Activated CD8-positive, alpha-beta T cell treated with anti-CD3 and anti-CD28 coated beads for 36 hours (primary cell): ENCODE data around the gene SLC39A5. TPM values are rescaled to one million over a fixed set of nuclear protein-coding genes. Genes with fewer than 3 reads are reported as not detected.
"Not testable (repeated sequence)": the region's sequence is repeated elsewhere in the genome, so short reads cannot be mapped to it uniquely, and the experiment has no call there.

Experiments
- ATAC-seq: fragments of 200-7000 bp; cut with Tn5 transposase; one replicate; pipeline ENCODE4 v1.10.0; 2021; ENCODE audit warnings: mild to moderate bottlenecking, moderate library complexity
- CTCF ChIA-PET: fragments of 350-600 bp; sonication (Branson Sonifier 250); formaldehyde crosslinking; loops from one replicate; lab custom pipeline; 2021; ENCODE audit warnings: antibody characterized with exemption; lab: Charles Lee
- POLR2A ChIA-PET: fragments of 350-600 bp; sonication (Branson Sonifier 250); formaldehyde crosslinking; loops from one replicate; lab custom pipeline; 2021; ENCODE audit warnings: antibody characterized with exemption; lab: Charles Lee
- DNase-seq: peaks from one replicate; pipeline ENCODE4 v3.0.0-alpha.2; 2020
- H3K27ac Mint-ChIP-seq: one replicate; pipeline ENCODE4 v1.8.0; 2021; ENCODE audit warnings: mild to moderate bottlenecking, mixed read lengths
- H3K27me3 Mint-ChIP-seq: one replicate; pipeline ENCODE4 v1.8.0; 2021; ENCODE audit warnings: mixed read lengths
- H3K36me3 Mint-ChIP-seq: one replicate; pipeline ENCODE4 v1.8.0; 2021; ENCODE audit warnings: low read depth, mixed read lengths
- H3K4me1 Mint-ChIP-seq: one replicate; pipeline ENCODE4 v1.8.0; 2021; ENCODE audit warnings: low read depth, mixed read lengths
- H3K4me3 Mint-ChIP-seq: one replicate; pipeline ENCODE4 v1.8.0; 2021; ENCODE audit warnings: mild to moderate bottlenecking, moderate library complexity, mixed read lengths
- H3K9me3 Mint-ChIP-seq: one replicate; pipeline ENCODE4 v1.8.0; 2021; ENCODE audit warnings: mixed read lengths
- CTCF ChIP-seq: fragments of 200-600 bp; IDR thresholded peaks from one replicate; pipeline ENCODE4 v1.8.0; 2022; ENCODE audit warnings: antibody characterized with exemption, mild to moderate bottlenecking
- intact Hi-C: fragments of 100-400 bp; cut with micrococcal nuclease; formaldehyde crosslinking; loops from one replicate; pipeline ENCODE4 v1.10.0; 2022
- total RNA-seq, 2 experiments: library from RNA; stranded (reverse); gene quantifications; one replicate each; pipeline ENCODE4 v1.2.3, GENCODE V29; 2021

The SLC39A5 gene
- total RNA-seq, 2 experiments from 2014 or later: 0.41 to 0.54 TPM

GRCh38 chr12:56280849-56281248 lies 51.0 kb downstream of the SLC39A5 start:
- ChIA-PET POLR2A (interaction anchor here (1.0 to 1.3 kb wide), 2 partner anchors 8 to 12 kb away, joined by 3 to 4 read pairs; no protein-coding TSS in a partner anchor), CTCF (no interaction called here)
- no peak for TF ChIP-seq CTCF
- DNase-seq (no peak), ATAC-seq (no peak)
- intact Hi-C loops: no loop called here
- Mint-ChIP-seq H3K9me3 (no peaks in the 10 kb centered on the region), H3K27me3 (no peaks in the 10 kb centered on the region), H3K4me1 (peaks cover 2% of the 10 kb centered on the region), H3K27ac (no peak overlapping the region), H3K4me3 (no peak overlapping the region), H3K36me3 (peaks cover 38% of the 10 kb centered on the region)

GRCh38 chr12:56282030-56282429 lies 52.2 kb downstream of the SLC39A5 start:
- intact Hi-C loops: no loop called here
- ATAC-seq (no peak), DNase-seq (no peak)
- ChIA-PET CTCF (interaction anchor here (1.0 kb wide), 1 partner anchor 24 kb away, joined by 3 read pairs; the partner anchor contains the start of gene ANKRD52), POLR2A (interaction anchor here (2.0 kb wide), 1 partner anchor 11 kb away, joined by 6 read pairs; no protein-coding TSS in a partner anchor)
- no peak for TF ChIP-seq CTCF
- no peak overlapping the region for H3K27ac Mint-ChIP-seq
- H3K4me3 Mint-ChIP-seq: no peak overlapping the region
- peaks cover 44% of the 10 kb centered on the region for H3K36me3 Mint-ChIP-seq
- peaks cover 6% of the 10 kb centered on the region for H3K4me1 Mint-ChIP-seq
- no peaks in the 10 kb centered on the region for H3K9me3 Mint-ChIP-seq
- no peaks in the 10 kb centered on the region for H3K27me3 Mint-ChIP-seq

- H3K4me1 Mint-ChIP-seq: peaks cover 6% of the 10 kb centered on the region
- no peak overlapping the region for H3K4me3 Mint-ChIP-seq
- no peak overlapping the region for H3K27ac Mint-ChIP-seq
- CTCF ChIA-PET: interaction anchor here (1.1 to 1.8 kb wide), 2 partner anchors 182 to 232 kb away, joined by 3 to 4 read pairs; no protein-coding TSS in a partner anchor
- no peaks in the 10 kb centered on the region for H3K27me3 Mint-ChIP-seq
- TF ChIP-seq CTCF: no peak
- ATAC-seq: no peak
- H3K36me3 Mint-ChIP-seq: peaks cover 44% of the 10 kb centered on the region
- no peaks in the 10 kb centered on the region for H3K9me3 Mint-ChIP-seq
- POLR2A ChIA-PET: interaction anchor here (2.0 kb wide), 1 partner anchor 12 kb away, joined by 6 read pairs; no protein-coding TSS in a partner anchor
- intact Hi-C loops: no loop called here
- DNase-seq: no peak
Measured at GRCh38 chr12:56282579-56282978, 52.7 kb downstream of the SLC39A5 start.

GRCh38 chr12:56284263-56284662 lies 54.4 kb downstream of the SLC39A5 start:
- DNase-seq, H3K27me3 Mint-ChIP-seq, H3K4me3 Mint-ChIP-seq, intact Hi-C loops, H3K27ac Mint-ChIP-seq, ATAC-seq, CTCF ChIA-PET, H3K9me3 Mint-ChIP-seq, H3K4me1 Mint-ChIP-seq: not testable (repeated sequence)
- POLR2A ChIA-PET: interaction anchor here (2.0 kb wide), 1 partner anchor 13 kb away, joined by 6 read pairs; no protein-coding TSS in a partner anchor
- H3K36me3 Mint-ChIP-seq: peaks cover 39% of the 10 kb centered on the region

DNA sequence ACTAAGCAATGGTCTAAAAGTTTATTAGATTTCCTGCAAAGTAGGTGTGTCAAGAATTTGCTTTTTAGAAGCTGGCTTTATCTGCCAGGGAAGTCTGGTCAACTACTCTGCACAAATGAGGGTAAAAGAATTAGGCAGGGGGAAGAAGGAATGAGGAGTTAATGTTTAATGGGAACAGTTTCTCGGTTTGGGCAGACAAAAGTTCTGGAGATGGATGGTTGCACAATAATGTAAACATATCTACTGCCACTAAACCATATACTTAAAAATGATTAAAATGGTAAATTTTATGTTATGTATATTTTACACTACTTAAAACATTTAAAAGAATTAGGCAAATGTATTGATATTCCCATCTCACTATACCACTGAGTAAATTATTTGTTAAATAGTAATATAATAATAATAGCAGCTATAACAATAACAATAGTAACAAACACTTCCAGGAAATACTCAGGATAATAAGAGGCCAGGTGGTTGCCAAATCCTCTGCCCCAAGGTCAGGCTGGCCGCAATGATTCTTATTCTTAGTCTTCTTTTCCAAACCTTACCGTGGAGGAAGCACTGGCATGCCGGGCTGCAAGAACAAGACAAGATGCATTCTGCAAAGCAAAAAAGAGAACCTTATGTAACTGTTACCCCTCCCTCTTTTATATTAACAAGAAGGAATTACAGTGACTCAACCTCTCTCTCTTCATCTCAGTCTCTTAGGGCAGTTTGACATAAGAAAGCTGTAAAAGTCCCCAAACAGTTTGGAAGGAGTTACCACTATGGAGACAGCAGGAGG lies 56.4 kb downstream of the SLC39A5 start:
- Mint-ChIP-seq H3K4me3 (no peak overlapping the region), H3K27ac (peak overlapping the region; percentile 58), H3K36me3 (peaks cover 47% of the 10 kb centered on the region), H3K9me3 (no peaks in the 10 kb centered on the region), H3K27me3 (no peaks in the 10 kb centered on the region), H3K4me1 (peaks cover 10% of the 10 kb centered on the region)
- ChIA-PET POLR2A (interaction anchor here (0.6 to 2.0 kb wide), 4 partner anchors 11 to 20 kb away, joined by 3 to 9 read pairs (median 5); partner anchors contain the start of genes COQ10A and CS), CTCF (interaction anchor here (0.9 to 1.8 kb wide), 6 partner anchors 12 to 97 kb away, joined by 3 to 6 read pairs (median 4); partner anchors contain the start of genes ANKRD52 and SMARCC2)
- DNase-seq (no peak), ATAC-seq (no peak)
- intact Hi-C loops: no loop called here
- no peak for TF ChIP-seq CTCF

Other genes starting within 250 kb of the SLC39A5 start
- 1 to 10 TPM; 4.6 to 6.2 TPM for gene SUOX, start 232.8 kb upstream of the SLC39A5 start, total RNA-seq
- 10 to 100 TPM; 20.5 to 20.8 TPM for gene IKZF4, start 209.0 kb upstream of the SLC39A5 start, total RNA-seq
- gene RPS26, start 188.1 kb upstream of the SLC39A5 start, total RNA-seq: 10 to 100 TPM; 29.7 to 29.8 TPM
- gene ERBB3, start 149.9 kb upstream of the SLC39A5 start, total RNA-seq: under 1 TPM; 0.98 to 0.99 TPM
- 100 to 1,000 TPM; 447 to 455 TPM for gene PA2G4, start 125.5 kb upstream of the SLC39A5 start, total RNA-seq
- gene RPL41, start 113.4 kb upstream of the SLC39A5 start, total RNA-seq: 1,000 to 10,000 TPM; 5,401 to 5,452 TPM
- gene ZC3H10, start 111.8 kb upstream of the SLC39A5 start, total RNA-seq: 1 to 10 TPM; 6.8 to 7.2 TPM
- 100 to 1,000 TPM; 154 to 160 TPM for gene ESYT1, start 101.8 kb upstream of the SLC39A5 start, total RNA-seq
- 10 to 100 TPM; 60.3 to 66.9 TPM for gene MYL6B, start 77.5 kb upstream of the SLC39A5 start, total RNA-seq
- gene MYL6, start 71.7 kb upstream of the SLC39A5 start, total RNA-seq: 100 to 1,000 TPM; 647 to 663 TPM
- gene SMARCC2, start 40.6 kb upstream of the SLC39A5 start, total RNA-seq: 10 to 100 TPM; 79.3 to 87.9 TPM
- 10 to 100 TPM; 23.4 to 27.4 TPM for gene RNF41, start 8.1 kb upstream of the SLC39A5 start, total RNA-seq
- 10 to 100 TPM; 58.7 to 60.2 TPM for gene NABP2, start 5.7 kb upstream of the SLC39A5 start, total RNA-seq
- gene ANKRD52, start 28.3 kb downstream of the SLC39A5 start, total RNA-seq: 10 to 100 TPM; 23.3 to 31.3 TPM
- 1 to 10 TPM; 7.9 to 9.6 TPM for gene COQ10A, start 36.9 kb downstream of the SLC39A5 start, total RNA-seq
- gene CS, start 70.3 kb downstream of the SLC39A5 start, total RNA-seq: 100 to 1,000 TPM; 292 to 297 TPM
- gene CNPY2, start 85.9 kb downstream of the SLC39A5 start, total RNA-seq: 10 to 100 TPM; 81.0 to 81.7 TPM
- gene PAN2, start 103.9 kb downstream of the SLC39A5 start, total RNA-seq: 10 to 100 TPM; 55.7 to 69.0 TPM
- 10 to 100 TPM; 41.3 to 41.5 TPM for gene IL23A, start 108.8 kb downstream of the SLC39A5 start, total RNA-seq
- 10 to 100 TPM; 64.4 to 69.7 TPM for gene STAT2, start 130.1 kb downstream of the SLC39A5 start, total RNA-seq
- gene APOF, start 132.8 kb downstream of the SLC39A5 start, total RNA-seq: not detected
- 10 to 100 TPM; 48.7 to 49.2 TPM for gene TIMELESS, start 219.4 kb downstream of the SLC39A5 start, total RNA-seq
- not detected for gene MIP, start 224.6 kb downstream of the SLC39A5 start, total RNA-seq
- 1 to 10 TPM; 3.2 to 3.3 TPM for gene SPRYD4, start 238.5 kb downstream of the SLC39A5 start, total RNA-seq